ENCODE measurements around the gene EMC8. TPM values are rescaled to one million over a fixed set of nuclear protein-coding genes. Genes with fewer than 3 reads are reported as not detected.

Gene EMC8
- total RNA-seq, 3 donors from 2014 or later = 18.1 to 30.8 (median 30.7) TPM

- TF ChIP-seq POLR2A (IDR thresholded peaks at IDR 0.05) (no peak), POLR2AphosphoS5 (IDR thresholded peaks at IDR 0.05) (no peak), CTCF (IDR thresholded peaks at IDR 0.05) (no peak)
- Histone ChIP-seq H3K27me3 (no peaks in the 10 kb centered on the region), H3K4me3 (peak overlapping the region; percentile 45 to 84 (median 67)), H3K36me3 (no peaks in the 10 kb centered on the region), H3K27ac (no peak overlapping the region), H3K9me3 (no peaks in the 10 kb centered on the region), H3K4me1 (peaks cover 15 to 19% of the 10 kb centered on the region in 2 donors)
- DNase-seq (ENCODE audit: low spot score in 2 of 2) = no peak
- intact Hi-C loops (cut with DNase I; ENCODE audit: low total_unique reads) = loop anchor here (10.0 kb wide), 1 partner anchor 85 kb away; no protein-coding TSS in a partner anchor
Observed at GRCh38 chr16:85749771-85750145, 49.6 kb downstream of the EMC8 start.

DNA sequence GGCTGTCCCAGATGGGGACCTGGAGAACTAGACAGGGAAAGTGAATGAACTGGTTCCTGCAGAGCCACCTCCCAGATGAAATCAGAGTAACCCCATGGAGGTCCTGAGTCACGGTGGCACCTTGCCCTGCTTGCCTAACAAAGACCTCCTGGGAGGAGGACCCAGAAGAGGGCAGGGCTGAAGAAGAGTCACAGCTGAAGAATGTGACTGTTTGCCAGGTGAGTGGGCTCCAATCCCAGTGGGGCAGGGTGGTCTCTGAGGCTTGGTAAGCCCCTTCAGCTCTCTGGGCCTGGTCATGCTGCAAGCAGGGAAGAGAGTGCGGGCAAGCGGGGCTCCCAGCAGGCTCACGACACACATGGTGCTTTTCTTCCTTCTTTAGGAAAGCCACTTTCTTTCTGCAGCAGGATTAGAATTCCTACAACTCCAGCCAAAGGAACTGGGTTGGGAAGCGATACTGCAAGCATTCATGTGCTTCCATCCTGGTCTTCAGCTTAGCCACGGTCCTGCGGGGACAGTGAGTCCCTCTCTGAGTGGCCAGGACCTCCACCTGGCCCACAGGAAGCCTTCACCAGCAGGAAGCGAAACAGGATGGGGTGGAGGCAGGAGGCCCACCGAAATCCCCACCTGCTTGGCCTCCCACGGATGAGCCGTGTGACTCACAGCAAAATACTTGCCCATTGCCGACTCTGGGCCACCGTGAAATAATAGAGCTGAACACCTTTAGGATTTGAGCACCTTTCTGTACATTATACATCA, 52.7 kb downstream of the EMC8 start:
- intact Hi-C loops (cut with DNase I; ENCODE audit: low total_unique reads) = loop anchor here (10.0 kb wide), 1 partner anchor 82 kb away; no protein-coding TSS in a partner anchor
- Histone ChIP-seq H3K27ac (peak overlapping the region in 1 of 2 donors; percentile 61), H3K9me3 (no peaks in the 10 kb centered on the region), H3K36me3 (no peaks in the 10 kb centered on the region), H3K27me3 (no peaks in the 10 kb centered on the region), H3K4me1 (peaks cover 5 to 15% of the 10 kb centered on the region in 2 donors), H3K4me3 (no peak overlapping the region)
- DNase-seq (ENCODE audit: low spot score in 2 of 2) = no peak
- TF ChIP-seq POLR2A (IDR thresholded peaks at IDR 0.05) (no peak), CTCF (IDR thresholded peaks at IDR 0.05) (no peak), POLR2AphosphoS5 (IDR thresholded peaks at IDR 0.05) (no peak)

- no peak for TF ChIP-seq POLR2A (IDR thresholded peaks at IDR 0.05)
- TF ChIP-seq CTCF (IDR thresholded peaks at IDR 0.05) = no peak
- TF ChIP-seq POLR2AphosphoS5 (IDR thresholded peaks at IDR 0.05) = no peak
- H3K27me3 ChIP-seq = no peaks in the 10 kb centered on the region
- intact Hi-C loops (cut with DNase I; ENCODE audit: low total_unique reads) = no loop called here
Observed at GRCh38 chr16:85738923-85739715, 60.2 kb downstream of the EMC8 start.

DNA sequence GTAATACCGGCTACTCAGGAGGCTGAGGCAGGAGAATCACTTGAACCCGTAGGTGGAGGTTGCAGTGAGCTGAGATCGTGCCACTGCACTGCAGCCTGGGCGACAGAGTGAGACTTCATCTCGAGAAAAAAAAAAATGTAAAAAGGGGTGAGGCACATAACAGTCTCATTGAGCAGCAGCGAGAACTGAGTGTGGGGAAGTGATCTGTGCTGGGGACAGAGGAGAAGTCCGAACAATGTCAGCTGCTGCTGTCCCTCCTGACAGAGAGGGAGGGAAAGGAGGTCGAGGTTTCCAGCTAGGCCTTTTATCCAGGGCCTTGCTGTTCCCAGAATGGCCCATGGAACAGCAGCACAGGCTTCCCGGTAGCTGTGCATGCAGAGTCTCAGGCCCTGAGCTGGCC, 62.4 kb downstream of the EMC8 start:
- Histone ChIP-seq H3K9me3 (no peaks in the 10 kb centered on the region), H3K27me3 (no peaks in the 10 kb centered on the region), H3K4me1 (no peaks in the 10 kb centered on the region), H3K27ac (no peak overlapping the region), H3K4me3 (no peak overlapping the region), H3K36me3 (no peaks in the 10 kb centered on the region)
- intact Hi-C loops (cut with DNase I; ENCODE audit: low total_unique reads) = no loop called here
- TF ChIP-seq CTCF (IDR thresholded peaks at IDR 0.05) (no peak), POLR2AphosphoS5 (IDR thresholded peaks at IDR 0.05) (no peak), POLR2A (IDR thresholded peaks at IDR 0.05) (no peak)
- DNase-seq (ENCODE audit: low spot score in 2 of 2) = no peak

More at GRCh38 chr16:85738923-85739715, 60.2 kb downstream of the EMC8 start:
- no peaks in the 10 kb centered on the region for H3K36me3 ChIP-seq
- DNase-seq (ENCODE audit: low spot score in 2 of 2) = no peak
- no peak overlapping the region for H3K27ac ChIP-seq
- H3K9me3 ChIP-seq = no peaks in the 10 kb centered on the region
- no peaks in the 10 kb centered on the region for H3K4me1 ChIP-seq
- H3K4me3 ChIP-seq = no peak overlapping the region

GRCh38 chr16:85735946-85736345, 63.4 kb downstream of the EMC8 start:
- no peak for TF ChIP-seq CTCF (IDR thresholded peaks at IDR 0.05)
- no peak for TF ChIP-seq POLR2A (IDR thresholded peaks at IDR 0.05)
- TF ChIP-seq POLR2AphosphoS5 (IDR thresholded peaks at IDR 0.05) = no peak
- DNase-seq (ENCODE audit: low spot score in 2 of 2) = no peak
- intact Hi-C loops (cut with DNase I; ENCODE audit: low total_unique reads) = no loop called here
- no peak overlapping the region for H3K27ac ChIP-seq
- H3K9me3 ChIP-seq = no peaks in the 10 kb centered on the region
- no peaks in the 10 kb centered on the region for H3K4me1 ChIP-seq
- H3K36me3 ChIP-seq = no peaks in the 10 kb centered on the region
- H3K4me3 ChIP-seq = no peak overlapping the region
- H3K27me3 ChIP-seq = no peaks in the 10 kb centered on the region

All from breast epithelium (tissue), 4 donors.